Bronchial epithelial cell (primary cell): Measurements from ENCODE around the gene FAM219A. TPM values are rescaled to one million over a fixed set of nuclear protein-coding genes. Genes with fewer than 3 reads are reported as not detected.
"Not testable (repeated sequence)": the region's sequence is repeated elsewhere in the genome, so short reads cannot be mapped to it uniquely, and the experiment has no call there.

Experiments
- DNase-seq: peaks from one replicate; pipeline ENCODE4 v3.0.0-alpha.2; 2010; ENCODE audit warnings: low read depth
- FAIRE-seq: peaks from 2 replicates; lab custom pipeline; 2011; peaks lifted over from hg19 to GRCh38; lab: Jason Lieb, UNC
- H3K27me3 ChIP-seq: 2 replicates; pipeline ENCODE4 v1.5.1; 2011; ENCODE audit warnings: low read length; ENCODE audit not compliant: control insufficient read depth, insufficient read depth
- H3K36me3 ChIP-seq: 2 replicates; pipeline ENCODE4 v1.5.1; 2011; ENCODE audit warnings: low read length; ENCODE audit not compliant: control insufficient read depth, insufficient read depth
- H3K4me3 ChIP-seq: 2 replicates; pipeline ENCODE4 v1.5.1; 2011; ENCODE audit warnings: mild to moderate bottlenecking, low read depth, low read length, control low read depth
- total RNA-seq: library from RNA; depleted of rRNA; stranded (reverse); fragments of >200 nt; gene quantifications from 2 replicates; pipeline ENCODE4 v1.2.1, GENCODE V29; 2014
- TF ChIP-seq, protein P1 (sequence below): IDR thresholded peaks from 2 replicates; pipeline ENCODE4 v1.5.1; 2011; ENCODE audit warnings: mild to moderate bottlenecking, moderate library complexity, low read length, control low read depth, inconsistent platforms; ENCODE audit not compliant: insufficient read depth, severe bottlenecking

FAM219A gene
- total RNA-seq, 1 donor from 2014 or later: 3.9 TPM

DNA sequence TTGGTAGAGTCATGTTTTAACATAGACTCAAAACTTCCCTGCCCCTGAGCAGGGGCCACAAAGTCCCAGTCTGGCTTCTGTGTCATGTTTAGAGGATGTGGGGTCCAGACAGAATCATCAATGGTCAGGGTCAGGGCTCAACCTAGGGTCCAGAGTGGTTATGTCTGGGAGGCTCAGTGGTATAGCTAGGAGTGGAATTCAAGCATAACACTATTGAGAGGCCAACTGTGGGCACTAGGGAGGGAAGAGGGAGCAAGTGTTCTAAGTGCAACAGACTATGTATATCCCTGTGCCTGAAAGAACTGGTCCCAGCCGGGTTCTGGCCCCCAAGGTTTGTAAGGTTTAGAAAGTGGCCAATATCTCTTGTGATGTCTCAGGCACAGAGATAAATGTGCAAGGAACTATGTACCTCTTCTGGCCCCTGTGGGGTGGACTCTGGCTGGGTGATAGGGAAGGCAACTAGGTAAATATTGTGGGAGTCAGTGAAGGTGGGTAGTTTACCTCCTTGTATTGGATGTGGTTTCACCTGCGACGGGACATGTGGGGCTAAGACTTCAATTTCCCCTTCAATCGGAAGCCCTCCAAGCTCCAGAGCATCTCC is 95.7 kb downstream of the FAM219A start:
- DNase-seq (no peak), FAIRE-seq (no peak)
- Histone ChIP-seq H3K36me3 (no peaks in the 10 kb centered on the region), H3K27me3 (no peaks in the 10 kb centered on the region), H3K4me3 (no peak overlapping the region)
- TF ChIP-seq, protein P1, sequence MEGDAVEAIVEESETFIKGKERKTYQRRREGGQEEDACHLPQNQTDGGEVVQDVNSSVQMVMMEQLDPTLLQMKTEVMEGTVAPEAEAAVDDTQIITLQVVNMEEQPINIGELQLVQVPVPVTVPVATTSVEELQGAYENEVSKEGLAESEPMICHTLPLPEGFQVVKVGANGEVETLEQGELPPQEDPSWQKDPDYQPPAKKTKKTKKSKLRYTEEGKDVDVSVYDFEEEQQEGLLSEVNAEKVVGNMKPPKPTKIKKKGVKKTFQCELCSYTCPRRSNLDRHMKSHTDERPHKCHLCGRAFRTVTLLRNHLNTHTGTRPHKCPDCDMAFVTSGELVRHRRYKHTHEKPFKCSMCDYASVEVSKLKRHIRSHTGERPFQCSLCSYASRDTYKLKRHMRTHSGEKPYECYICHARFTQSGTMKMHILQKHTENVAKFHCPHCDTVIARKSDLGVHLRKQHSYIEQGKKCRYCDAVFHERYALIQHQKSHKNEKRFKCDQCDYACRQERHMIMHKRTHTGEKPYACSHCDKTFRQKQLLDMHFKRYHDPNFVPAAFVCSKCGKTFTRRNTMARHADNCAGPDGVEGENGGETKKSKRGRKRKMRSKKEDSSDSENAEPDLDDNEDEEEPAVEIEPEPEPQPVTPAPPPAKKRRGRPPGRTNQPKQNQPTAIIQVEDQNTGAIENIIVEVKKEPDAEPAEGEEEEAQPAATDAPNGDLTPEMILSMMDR: no peak

- not testable (repeated sequence) for DNase-seq, H3K36me3 ChIP-seq, H3K4me3 ChIP-seq
Observed at GRCh38 chr9:34352957-34353356, 105.4 kb downstream of the FAM219A start.

DNA sequence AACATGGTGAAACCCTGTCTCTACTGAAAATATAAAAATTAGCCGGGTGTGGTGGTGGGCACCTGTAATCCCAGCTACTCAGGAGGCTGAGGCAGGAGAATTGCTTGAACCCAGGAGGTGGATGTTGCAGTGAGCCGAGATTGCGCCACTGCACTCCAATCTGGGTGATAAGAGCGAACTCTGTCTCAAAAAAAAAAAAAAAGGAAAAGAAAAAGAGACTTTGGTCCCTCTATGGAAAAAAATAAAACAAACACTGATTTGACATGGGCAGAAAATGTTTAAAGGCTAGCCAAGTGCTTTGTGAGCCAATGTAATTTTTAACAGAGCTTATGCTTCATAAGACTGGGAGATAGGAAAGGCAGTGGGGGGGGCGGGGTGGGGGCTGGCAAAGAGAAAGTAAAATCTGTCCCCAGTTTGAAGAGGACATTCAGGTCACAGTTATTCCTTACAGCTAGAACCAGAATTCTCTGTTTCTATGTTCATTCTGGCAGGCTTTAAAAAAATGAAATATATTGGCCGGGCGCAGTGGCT is 106.2 kb downstream of the FAM219A start:
- H3K27me3 ChIP-seq, H3K4me3 ChIP-seq, H3K36me3 ChIP-seq, FAIRE-seq, DNase-seq: not testable (repeated sequence)

More at GRCh38 chr9:34352957-34353356, 105.4 kb downstream of the FAM219A start:
- FAIRE-seq, H3K27me3 ChIP-seq: not testable (repeated sequence)

- Histone ChIP-seq H3K27me3 (no peaks in the 10 kb centered on the region), H3K4me3 (no peak overlapping the region), H3K36me3 (no peaks in the 10 kb centered on the region)
- TF ChIP-seq, protein P1: no peak
- no peak for FAIRE-seq
- DNase-seq: no peak
Observed at GRCh38 chr9:34349324-34349723, 109.0 kb downstream of the FAM219A start.

Other genes with a start within 250 kb of the FAM219A start
- gene KIF24, start 129.3 kb downstream of the FAM219A start, total RNA-seq: 0.26 and 0.38 TPM in 2 replicates
- 50.3 and 56.2 TPM in 2 replicates for gene NUDT2, start 129.0 kb downstream of the FAM219A start, total RNA-seq
- 2.1 and 5.1 TPM in 2 replicates for gene MYORG, start 81.7 kb downstream of the FAM219A start, total RNA-seq
- not detected in 2 replicates for gene DNAI1, start 235 bp upstream of the FAM219A start, total RNA-seq
- gene ENHO, start 64.4 kb upstream of the FAM219A start, total RNA-seq: 0.13 TPM in 1 of 2 replicates, not detected in the other
- gene CNTFR, start 131.2 kb upstream of the FAM219A start, total RNA-seq: not detected in 2 replicates
- 45.8 and 49.3 TPM in 2 replicates for gene RPP25L, start 153.5 kb upstream of the FAM219A start, total RNA-seq
- gene DCTN3, start 161.9 kb upstream of the FAM219A start, total RNA-seq: 57.1 and 73.4 TPM in 2 replicates
- gene ARID3C, start 170.5 kb upstream of the FAM219A start, total RNA-seq: 0.26 TPM in 1 of 2 replicates, not detected in the other
- 62.5 and 74.8 TPM in 2 replicates for gene SIGMAR1, start 179.2 kb upstream of the FAM219A start, total RNA-seq
- gene GALT, start 188.1 kb upstream of the FAM219A start, total RNA-seq: 11.3 and 13.6 TPM in 2 replicates
- gene IL11RA, start 193.6 kb upstream of the FAM219A start, total RNA-seq: 0.79 and 1.0 TPM in 2 replicates
- 0.26 TPM in 1 of 2 replicates, not detected in the other for gene CCL27, start 204.1 kb upstream of the FAM219A start, total RNA-seq
- gene CCL19, start 232.7 kb upstream of the FAM219A start, total RNA-seq: not detected in 2 replicates